SU-DHL-6 (cell line): Measurements from ENCODE around the gene COL5A1.

ENCODE experiments used
- H2AFZ ChIP-seq: fragments of 200-600 bp; sonication (generic); 2 replicates; pipeline ENCODE4 v1.6.1; 2014; ENCODE audit warnings: low read depth, mild to moderate bottlenecking, moderate library complexity, mixed read lengths, antibody characterized with exemption, low read length; ENCODE audit not compliant: severe bottlenecking
- H3F3A ChIP-seq: fragments of 200-600 bp; shearing (Covaris generic); 2 replicates; pipeline ENCODE4 v1.6.0; 2016; ENCODE audit warnings: antibody characterized with exemption, mild to moderate bottlenecking; ENCODE audit not compliant: insufficient read depth
- H3K27ac ChIP-seq: fragments of 200-600 bp; sonication (generic); 2 replicates; pipeline ENCODE4 v1.5.1; 2016; ENCODE audit warnings: low read depth, mild to moderate bottlenecking, low read length, moderate library complexity, mixed read lengths
- H3K27me3 ChIP-seq: fragments of 200-600 bp; sonication (generic), shearing (Covaris generic); 2 replicates; pipeline ENCODE4 v1.6.0; 2014; ENCODE audit warnings: mild to moderate bottlenecking, low read length
- H3K36me3 ChIP-seq: fragments of 200-600 bp; sonication (generic); 2 replicates; pipeline ENCODE4 v1.6.1; 2014; ENCODE audit warnings: mild to moderate bottlenecking, low read length, mixed read lengths
- H3K4me2 ChIP-seq: fragments of 300-600, 200-600 bp; shearing (Covaris generic), sonication (generic); 2 replicates; pipeline ENCODE4 v1.6.0; 2014; ENCODE audit warnings: low read length, low read depth, mild to moderate bottlenecking; ENCODE audit not compliant: poor library complexity, severe bottlenecking
- H3K4me3 ChIP-seq: fragments of 200-600 bp; sonication (generic); 2 replicates; pipeline ENCODE4 v1.5.1; 2014; ENCODE audit warnings: antibody characterized with exemption, low read length, mild to moderate bottlenecking, mixed read lengths; ENCODE audit not compliant: insufficient read depth, poor library complexity, severe bottlenecking
- H3K79me2 ChIP-seq: fragments of 200-600 bp; sonication (generic); 2 replicates; pipeline ENCODE4 v1.6.1; 2014; ENCODE audit warnings: mild to moderate bottlenecking, low read length, moderate library complexity; ENCODE audit not compliant: insufficient read depth
- H3K9ac ChIP-seq: fragments of 200-600 bp; sonication (generic); 2 replicates; pipeline ENCODE4 v1.7.0; 2014; ENCODE audit warnings: mild to moderate bottlenecking, low read length
- H3K9me2 ChIP-seq: fragments of 200-600 bp; sonication (generic); replicated peaks from 2 replicates; pipeline ENCODE4 v1.6.1; 2014; ENCODE audit warnings: low read length; ENCODE audit not compliant: insufficient read depth
- H3K9me3 ChIP-seq: fragments of 200-600 bp; sonication (generic); 2 replicates; pipeline ENCODE4 v1.6.1; 2014; ENCODE audit warnings: low read length, mixed read lengths; ENCODE audit not compliant: insufficient read depth
- H4K20me1 ChIP-seq: fragments of 200-600 bp; sonication (generic); 2 replicates; pipeline ENCODE4 v1.6.1; 2014; ENCODE audit warnings: low read depth, mild to moderate bottlenecking, antibody characterized with exemption, low read length, moderate library complexity, mixed read lengths
- CTCF ChIP-seq: fragments of 200-600 bp; sonication (generic); IDR thresholded peaks from one replicate; pipeline ENCODE4 v1.5.1; 2017; ENCODE audit warnings: antibody characterized with exemption, mild to moderate bottlenecking, low read length, moderate library complexity; ENCODE audit not compliant: insufficient read depth, poor library complexity, severe bottlenecking
- EZH2phosphoT487 ChIP-seq: fragments of 200-600 bp; sonication (generic), shearing (Covaris generic); conservative IDR thresholded peaks from 2 replicates; pipeline ENCODE4 v1.6.1; 2018; ENCODE audit warnings: mild to moderate bottlenecking, antibody characterized with exemption, low read length, moderate library complexity, mixed read lengths

COL5A1 gene

GRCh38 chr9:134779640-134780039 is 138.0 kb downstream of the COL5A1 start:
- no peaks in the 10 kb centered on the region for H3K36me3 ChIP-seq
- H4K20me1 ChIP-seq = no peaks in the 10 kb centered on the region
- H3K27me3 ChIP-seq = no peaks in the 10 kb centered on the region
- H3K4me2 ChIP-seq = no peak overlapping the region
- H3K79me2 ChIP-seq = no peaks in the 10 kb centered on the region
- no peak for TF ChIP-seq CTCF
- TF ChIP-seq EZH2phosphoT487 = no peak
- H3K9ac ChIP-seq = no peak overlapping the region
- H3K27ac ChIP-seq = no peak overlapping the region
- H3K9me2 ChIP-seq = no peaks in the 10 kb centered on the region
- H3K4me3 ChIP-seq = no peak overlapping the region
- no peaks in the 10 kb centered on the region for H3K9me3 ChIP-seq
- H2AFZ ChIP-seq = no peak overlapping the region
- H3F3A ChIP-seq = no peaks in the 10 kb centered on the region

- Histone ChIP-seq H3K27ac (no peak overlapping the region), H3K9me3 (no peaks in the 10 kb centered on the region), H2AFZ (no peak overlapping the region), H3K4me2 (no peak overlapping the region), H3K36me3 (no peaks in the 10 kb centered on the region), H3K79me2 (no peaks in the 10 kb centered on the region), H3K27me3 (no peaks in the 10 kb centered on the region), H3K9me2 (no peaks in the 10 kb centered on the region), H3K9ac (no peak overlapping the region), H4K20me1 (no peaks in the 10 kb centered on the region), H3K4me3 (no peak overlapping the region), H3F3A (no peaks in the 10 kb centered on the region)
- peak; percentile 54 for TF ChIP-seq CTCF
- TF ChIP-seq EZH2phosphoT487 = no peak
Measured at GRCh38 chr9:134781591-134782302, 140.1 kb downstream of the COL5A1 start.

GRCh38 chr9:134782921-134783698 is 141.5 kb downstream of the COL5A1 start:
- H2AFZ ChIP-seq = no peak overlapping the region
- H3K9me3 ChIP-seq = no peaks in the 10 kb centered on the region
- H3K27me3 ChIP-seq = no peaks in the 10 kb centered on the region
- H3K4me3 ChIP-seq = no peak overlapping the region
- H3F3A ChIP-seq = no peaks in the 10 kb centered on the region
- H3K9ac ChIP-seq = no peak overlapping the region
- H3K79me2 ChIP-seq = no peaks in the 10 kb centered on the region
- TF ChIP-seq CTCF (no peak), EZH2phosphoT487 (no peak)
- no peak overlapping the region for H3K27ac ChIP-seq
- no peaks in the 10 kb centered on the region for H4K20me1 ChIP-seq
- no peaks in the 10 kb centered on the region for H3K9me2 ChIP-seq
- H3K36me3 ChIP-seq = no peaks in the 10 kb centered on the region
- H3K4me2 ChIP-seq = no peak overlapping the region
